HG03064 (cell line): ENCODE data around the gene OPCML.

Experiments
- ATAC-seq: cut with Tn5 transposase; IDR thresholded peaks from one replicate; pipeline ENCODE4 v1.9.1; 2021; ENCODE audit warnings: low read depth; ENCODE audit not compliant: unreplicated experiment

Gene OPCML

DNA sequence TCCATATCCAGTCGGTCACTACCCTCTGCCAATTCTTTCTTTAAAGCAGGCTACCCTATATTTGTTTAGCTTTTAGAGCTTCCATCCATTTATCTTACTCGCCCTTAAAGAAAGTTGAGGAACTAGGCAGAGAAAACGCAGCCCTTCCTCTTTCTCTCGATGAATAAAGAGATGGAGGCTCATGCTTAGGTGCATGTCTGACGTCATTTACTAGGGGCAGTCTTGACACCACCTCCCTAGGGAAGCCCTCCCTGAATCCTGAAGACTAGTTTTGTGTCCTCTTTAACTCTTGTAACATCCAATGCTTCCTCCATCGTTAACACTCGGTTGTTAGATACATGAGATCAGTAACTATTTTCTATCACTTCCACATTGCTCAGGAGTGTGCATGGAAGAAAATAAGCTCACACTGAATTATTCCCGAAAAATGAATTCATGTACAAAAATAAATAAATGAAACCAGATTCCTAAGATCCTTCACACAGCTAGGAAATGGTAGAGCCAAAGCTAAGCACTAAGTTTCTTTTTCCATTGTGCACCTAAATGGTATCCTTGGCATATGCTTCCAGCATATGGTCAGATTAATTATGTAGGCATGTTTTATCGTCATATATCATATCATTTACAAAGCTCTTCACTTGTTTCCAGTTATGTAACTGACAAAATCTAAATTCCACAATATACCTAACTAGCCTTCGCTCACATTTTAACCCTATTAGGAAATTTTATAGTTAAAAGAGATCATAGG is 291.2 kb downstream of the OPCML start:
- ATAC-seq = no peak

DNA sequence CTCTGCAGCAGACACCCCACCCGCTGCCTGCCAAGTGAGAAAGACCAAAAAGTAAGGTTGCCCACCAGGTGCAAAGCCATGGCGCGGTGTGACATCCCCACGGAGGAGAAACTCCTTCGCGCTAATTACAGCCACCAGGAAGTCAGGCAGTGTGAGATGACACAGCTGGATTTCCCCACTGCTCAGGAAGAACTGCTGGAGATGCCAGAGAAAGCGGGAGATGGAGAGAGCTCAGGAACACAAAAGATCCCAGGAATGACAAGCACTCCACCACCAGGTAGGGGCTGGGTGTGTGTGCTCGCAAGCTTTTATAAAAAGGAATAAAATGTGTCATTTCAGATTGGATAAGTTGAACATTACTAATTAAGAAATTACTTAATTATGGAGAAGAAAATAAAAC is 292.7 kb downstream of the OPCML start:
- ATAC-seq = no peak

DNA sequence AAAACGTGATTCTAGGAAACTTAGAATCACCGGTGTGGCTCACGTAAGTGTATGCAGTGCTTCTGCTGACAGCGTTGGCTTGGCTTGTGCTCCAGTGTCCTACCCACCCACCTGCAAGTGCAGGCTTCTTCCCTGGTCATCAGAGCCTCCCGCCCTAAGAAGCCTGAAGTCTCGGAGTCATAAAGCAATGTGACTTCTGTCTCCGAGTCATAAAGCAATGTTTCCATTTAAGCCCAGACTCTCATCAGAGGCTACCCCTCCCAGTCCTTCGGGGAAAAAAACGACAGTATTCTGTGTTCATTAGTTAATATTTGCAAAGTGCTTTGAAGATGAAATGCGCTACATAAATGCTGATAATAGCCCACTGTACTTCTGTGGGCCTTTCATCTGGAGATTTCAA is 293.8 kb downstream of the OPCML start:
- no peak for ATAC-seq

- no peak for ATAC-seq
Observed at GRCh38 chr11:133238027-133238426, 294.3 kb downstream of the OPCML start.

DNA sequence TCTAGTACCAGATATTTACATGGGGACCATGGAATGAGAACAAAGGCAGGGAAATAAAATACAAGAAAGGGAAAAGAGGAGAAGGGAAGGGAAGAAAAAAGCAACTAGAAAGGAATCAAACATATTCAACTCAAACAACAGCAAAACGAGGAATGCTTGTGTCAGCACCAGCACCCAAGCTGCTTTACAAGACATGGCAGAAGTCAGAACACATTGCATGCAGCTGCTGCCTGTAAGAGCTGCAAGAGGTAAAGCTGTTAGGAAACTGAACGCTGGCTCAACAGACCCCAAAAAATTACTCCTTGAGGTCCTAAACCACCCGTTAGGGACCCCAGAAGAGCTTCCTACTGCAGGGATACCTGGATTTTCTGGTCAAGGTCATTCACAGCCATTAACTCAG is 296.9 kb downstream of the OPCML start:
- ATAC-seq = no peak

DNA sequence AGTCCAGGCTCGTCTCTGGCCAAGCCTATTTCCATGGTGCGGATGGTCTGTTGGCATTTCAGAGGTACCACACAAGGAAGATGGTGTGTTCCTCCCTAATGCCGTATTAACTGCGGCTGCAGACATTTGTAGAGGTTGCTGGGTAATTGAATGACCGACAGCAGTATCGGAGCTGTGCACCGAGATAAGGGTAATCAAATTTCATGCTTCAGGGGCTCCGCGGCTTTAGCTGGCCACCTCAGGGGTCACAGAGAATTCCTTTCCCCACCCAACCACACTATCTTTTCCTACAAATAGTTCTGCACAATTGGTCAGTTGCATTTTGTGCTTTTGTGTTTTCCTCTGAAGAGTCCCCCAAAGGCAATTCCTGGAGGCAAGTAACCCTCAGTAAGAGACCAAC is 297.4 kb downstream of the OPCML start:
- ATAC-seq = no peak

- ATAC-seq = no peak
Observed at GRCh38 chr11:133232665-133233064, 299.6 kb downstream of the OPCML start.

GRCh38 chr11:133230431-133230830 is 301.9 kb downstream of the OPCML start:
- no peak for ATAC-seq

- ATAC-seq = no peak
Observed at GRCh38 chr11:133228471-133229329, 303.6 kb downstream of the OPCML start.

- ATAC-seq = no peak
Observed at GRCh38 chr11:133227632-133228111, 304.6 kb downstream of the OPCML start.

GRCh38 chr11:133224271-133224670 is 308.0 kb downstream of the OPCML start:
- ATAC-seq = no peak

DNA sequence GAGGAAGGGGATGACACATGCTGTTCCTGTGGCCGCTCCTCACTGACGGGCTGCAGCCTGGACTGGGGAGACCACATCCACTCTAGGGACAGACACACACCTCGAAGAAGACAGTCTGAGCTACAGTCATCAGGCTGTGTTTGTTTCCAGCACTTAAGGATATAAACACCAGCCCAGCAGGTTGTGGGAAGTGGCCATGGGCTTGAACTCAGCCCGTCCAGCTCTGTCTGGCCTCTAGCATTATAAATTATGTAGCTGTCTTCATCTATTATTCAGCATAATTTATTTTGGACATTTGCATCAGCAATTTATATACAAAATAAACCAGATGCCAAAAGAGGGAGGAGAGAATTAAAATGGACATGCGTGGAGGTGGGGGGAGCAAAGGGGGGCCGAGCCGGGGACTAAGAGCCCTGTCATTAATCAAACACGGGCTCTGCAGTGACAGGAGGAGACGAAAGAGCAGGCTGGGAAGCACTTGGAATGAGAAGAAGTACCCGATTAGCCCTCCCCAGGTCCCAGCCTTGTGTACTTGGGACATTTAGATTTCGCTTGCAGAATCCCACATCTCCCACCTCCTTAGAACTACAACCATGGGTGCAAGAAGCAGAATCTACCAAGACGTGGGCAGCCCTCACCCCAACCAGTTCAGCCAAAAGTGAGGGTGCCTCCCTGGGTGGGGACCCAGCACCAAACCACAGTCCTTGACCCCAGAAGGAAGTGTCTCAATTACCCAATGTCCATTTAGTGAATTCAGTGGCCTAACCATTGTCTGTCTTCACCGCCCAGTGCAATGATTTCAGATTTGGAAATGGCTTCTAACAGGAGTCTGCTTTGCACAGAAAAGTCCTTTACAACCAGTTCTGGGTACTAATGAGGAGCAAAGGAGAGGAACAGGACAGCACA is 309.6 kb downstream of the OPCML start:
- ATAC-seq = no peak

DNA sequence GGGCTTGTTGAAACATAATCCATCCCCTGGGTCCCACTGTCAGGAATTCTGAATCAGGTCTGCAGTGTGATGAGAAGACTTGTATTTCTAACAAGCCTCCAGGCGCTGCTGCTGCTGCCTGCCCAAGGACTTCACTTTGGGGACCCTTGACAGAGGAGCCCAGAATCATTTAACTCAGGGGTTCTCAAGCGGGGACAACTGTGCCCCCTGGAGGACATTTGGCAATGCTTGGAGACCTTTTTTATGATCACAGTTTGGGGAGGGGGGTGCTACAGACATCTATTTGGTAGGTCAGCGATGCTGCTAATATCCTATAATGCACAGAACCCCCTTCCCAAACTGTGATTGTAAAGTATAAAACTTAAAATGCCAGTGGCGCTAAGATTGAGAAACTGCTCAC is 312.8 kb downstream of the OPCML start:
- ATAC-seq = no peak

DNA sequence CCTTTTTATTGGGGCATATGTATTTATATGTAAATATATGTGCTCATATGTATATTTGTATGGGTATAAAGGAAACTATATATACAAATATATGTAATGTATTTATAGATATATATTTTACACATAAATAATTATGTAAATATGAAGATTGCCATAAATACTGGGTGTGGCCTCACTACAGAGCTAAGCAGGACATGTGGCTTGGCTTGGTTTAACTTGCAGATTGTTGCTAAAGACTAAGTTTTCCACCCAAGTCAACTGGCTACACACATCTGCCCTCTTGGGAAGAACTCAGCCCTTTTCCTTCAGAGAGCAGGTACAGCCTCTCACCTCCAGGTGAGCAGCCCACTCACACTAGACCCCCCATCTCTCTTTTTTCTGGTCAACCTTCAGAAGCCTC is 315.5 kb downstream of the OPCML start:
- no peak for ATAC-seq

- no peak for ATAC-seq
Observed at GRCh38 chr11:133215596-133216230, 316.6 kb downstream of the OPCML start.

- no peak for ATAC-seq
Observed at GRCh38 chr11:133214646-133215045, 317.7 kb downstream of the OPCML start.

GRCh38 chr11:133212201-133212600 is 320.1 kb downstream of the OPCML start:
- no peak for ATAC-seq

DNA sequence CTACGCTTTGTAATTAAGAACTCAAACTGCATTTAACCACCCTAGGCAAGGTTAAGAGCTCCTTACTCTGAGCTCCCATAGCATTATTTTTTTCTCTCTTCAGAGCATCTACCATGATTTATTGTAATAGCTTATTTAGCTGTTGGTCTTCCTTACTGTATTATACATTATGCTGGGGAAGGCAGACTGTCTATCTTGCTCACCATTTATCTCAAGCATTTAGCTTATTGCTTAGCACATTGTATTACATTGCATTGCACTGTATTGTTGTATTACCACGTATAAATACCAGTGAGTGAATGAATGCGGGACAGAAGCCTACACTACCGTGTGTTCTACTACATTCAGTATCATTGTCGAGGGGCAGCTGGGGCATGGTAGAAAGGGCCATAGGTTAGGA is 324.3 kb downstream of the OPCML start:
- ATAC-seq = no peak

- ATAC-seq = no peak
Observed at GRCh38 chr11:133206313-133207005, 325.8 kb downstream of the OPCML start.

- ATAC-seq = no peak
Observed at GRCh38 chr11:133204158-133204557, 328.1 kb downstream of the OPCML start.
